HepG2 (cell line): Measurements from ENCODE around the gene COL4A2. TPM values are rescaled to one million over a fixed set of nuclear protein-coding genes. Genes with fewer than 3 reads are reported as not detected.

Source experiments
- ATAC-seq: fragments of 200-7000 bp; cut with Tn5 transposase; 3 replicates; pipeline ENCODE4 v1.9.1; 2020; ENCODE audit warnings: mild to moderate bottlenecking, moderate library complexity
- BruUV-seq: library from RNA; stranded (reverse); fragments of 400-500 nt; replicated peaks from 2 replicates; lab custom pipeline; 2021; lab: Mats Ljungman, UMichigan
- CTCF ChIA-PET: fragments of 300-600 bp; formaldehyde crosslinking; extraction: SDS; loops from one replicate; lab custom pipeline; 2021; ENCODE audit warnings: low total read pairs, inconsistent platforms, low intra/inter-chr PET ratio; lab: Yijun Ruan, JAX
- POLR2A ChIA-PET: fragments of 350-600 bp; sonication (Branson Sonifier 250); formaldehyde crosslinking; loops from one replicate; lab custom pipeline; 2020; ENCODE audit warnings: antibody characterized with exemption, inconsistent platforms; lab: Yijun Ruan, JAX
- DNase-seq: peaks from one replicate; pipeline ENCODE4 v3.0.0-alpha.2; 2015; ENCODE audit warnings: low spot score
- FAIRE-seq: peaks from 3 replicates; lab custom pipeline; 2011; peaks lifted over from hg19 to GRCh38; lab: Jason Lieb, UNC
- H2AFZ ChIP-seq: one replicate; pipeline ENCODE4 v1.6.1; 2011; ENCODE audit warnings: low read length, inconsistent platforms
- H3K27ac ChIP-seq: fragments of 300-600 bp; 3 replicates; pipeline ENCODE4 v1.8.0; 2011; ENCODE audit warnings: mixed run types, mild to moderate bottlenecking, mixed read lengths, low read length, inconsistent platforms; ENCODE audit not compliant: insufficient read depth; ENCODE audit errors: extremely low read length
- H3K27me3 ChIP-seq, 2 experiments: fragments of 200-600 bp in 1 of 2; 2 replicates in 1 of 2; 3 replicates in 1 of 2; pipeline versions ENCODE4 v1.6.0 to v1.8.0; 2011; ENCODE audit warnings: low read length in 2 of 2, mild to moderate bottlenecking in 2 of 2, moderate library complexity in 2 of 2, inconsistent platforms in 1 of 2; ENCODE audit not compliant: insufficient read depth in 2 of 2, control insufficient read depth in 1 of 2
- H3K36me3 ChIP-seq, 2 experiments: fragments of 200-600 bp in 1 of 2; replicated peaks in 1 of 2; 2 replicates in 1 of 2; 3 replicates in 1 of 2; pipeline versions ENCODE4 v1.5.1 to v1.8.0; 2011; ENCODE audit warnings: low read length in 2 of 2, inconsistent platforms in 1 of 2; ENCODE audit not compliant: insufficient read depth in 2 of 2, control insufficient read depth in 1 of 2
- H3K4me1 ChIP-seq: 2 replicates; pipeline ENCODE4 v1.5.1; 2012; ENCODE audit warnings: low read length, inconsistent platforms; ENCODE audit not compliant: insufficient read depth
- H3K4me2 ChIP-seq: 2 replicates; pipeline ENCODE4 v1.6.0; 2011; ENCODE audit warnings: low read depth, low read length, inconsistent platforms
- H3K4me3 ChIP-seq, 3 experiments: fragments of 200-600 bp in 1 of 3; sonication (generic), shearing (Covaris generic) in 1 of 3; replicated peaks in 1 of 3; 2 replicates each; pipeline ENCODE4 v1.5.1; 2011 to 2016; ENCODE audit warnings: low read length in 3 of 3, inconsistent platforms in 2 of 3, low read depth in 2 of 3, mild to moderate bottlenecking in 2 of 3, control low read depth in 1 of 3, mixed read lengths in 1 of 3; ENCODE audit not compliant: insufficient read depth in 1 of 3
- H3K79me2 ChIP-seq: one replicate; pipeline ENCODE4 v1.6.1; 2011; ENCODE audit warnings: low read length, inconsistent platforms; ENCODE audit not compliant: insufficient read depth
- H3K9ac ChIP-seq: 2 replicates; pipeline ENCODE4 v1.6.0; 2011; ENCODE audit warnings: mild to moderate bottlenecking, low read depth, low read length, inconsistent platforms; ENCODE audit not compliant: insufficient read depth
- H3K9me3 ChIP-seq: 2 replicates; pipeline ENCODE4 v1.5.1; 2012; ENCODE audit warnings: mild to moderate bottlenecking, low read length
- H4K20me1 ChIP-seq: 2 replicates; pipeline ENCODE4 v1.6.0; 2011; ENCODE audit warnings: inconsistent platforms, mild to moderate bottlenecking, low read length, moderate library complexity; ENCODE audit not compliant: insufficient read depth
- AHDC1 ChIP-seq: sonication (generic); formaldehyde crosslinking; IDR thresholded peaks from 2 replicates; pipeline ENCODE4 v1.5.1; 2020; ENCODE audit warnings: mild to moderate bottlenecking, missing genetic modification reagents, borderline replicate concordance
- HNF4G ChIP-seq, 2 experiments: sonication (generic) in 1 of 2; formaldehyde crosslinking in 1 of 2; IDR thresholded peaks; 2 replicates each; pipeline versions ENCODE4 v1.4.0 to v1.6.1; 2011 to 2020; ENCODE audit warnings: borderline replicate concordance in 2 of 2, low read depth in 2 of 2, mild to moderate bottlenecking in 2 of 2, low read length in 1 of 2, missing genetic modification reagents in 1 of 2, moderate library complexity in 1 of 2
- NFE2L2 ChIP-seq: fragments of 150-350 bp; IDR thresholded peaks from 2 replicates; pipeline ENCODE4 v1.6.1; 2014; ENCODE audit warnings: low read length
- SRSF1 ChIP-seq: fragments of 200-400 bp; formaldehyde crosslinking; optimal IDR thresholded peaks from 2 replicates; pipeline ENCODE3; 2017; ENCODE audit warnings: mild to moderate bottlenecking, low read depth, low read length, moderate library complexity
- UBTF ChIP-seq: sonication (generic); formaldehyde crosslinking; IDR thresholded peaks from 2 replicates; pipeline ENCODE4 v1.4.0; 2020; ENCODE audit warnings: mild to moderate bottlenecking, missing genetic modification reagents
- ZBTB8A ChIP-seq: sonication (generic); formaldehyde crosslinking; IDR thresholded peaks from 2 replicates; pipeline ENCODE4 v1.4.0; 2020; ENCODE audit warnings: mild to moderate bottlenecking, low read depth, missing genetic modification reagents, borderline replicate concordance
- ZFYVE20 ChIP-seq: sonication (generic); formaldehyde crosslinking; IDR thresholded peaks from 2 replicates; pipeline ENCODE4 v1.8.0; 2023; ENCODE audit warnings: low read depth, mild to moderate bottlenecking, moderate library complexity, missing genetic modification reagents, borderline replicate concordance
- ZNF691 ChIP-seq: sonication (generic); formaldehyde crosslinking; IDR thresholded peaks from 2 replicates; pipeline ENCODE4 v1.4.0; 2020; ENCODE audit warnings: missing genetic modification reagents, low read depth, mild to moderate bottlenecking, borderline replicate concordance
- ZSCAN20 ChIP-seq: sonication (generic); formaldehyde crosslinking; IDR thresholded peaks from 2 replicates; pipeline ENCODE4 v1.4.0; 2020; ENCODE audit warnings: missing genetic modification reagents, mild to moderate bottlenecking, borderline replicate concordance
- WGBS: methylation state at CpG from one replicate; pipeline ENCODE4 v1.1.6; 2017; ENCODE audit warnings: low lambda C conversion rate; 5-methylcytosine and 5-hydroxymethylcytosine counted together
- in situ Hi-C: cut with HindIII; loops from 2 replicates; pipeline ENCODE4 v1.10.0; 2017; ENCODE audit warnings: low pct_unique_long_range_greater_than_20kb; ENCODE audit not compliant: extremely low pct_ligation_motif_present
- intact Hi-C: fragments of 100-400 bp; cut with micrococcal nuclease; formaldehyde crosslinking; loops from one replicate; pipeline ENCODE4 v1.10.0; 2022; ENCODE audit not compliant: unreplicated experiment
- polyA plus RNA-seq, 8 experiments: library from polyadenylated mRNA; depleted of rRNA in 3 of 8; stranded (reverse) in 7 of 8; unstranded in 1 of 8; fragments of >200 nt; fragmentation: Illumina TruSeq in 4 of 8; extraction: Trizol in 4 of 8; gene quantifications; 2 replicates each; pipeline versions ENCODE4 v1.2.1 to v1.2.3, GENCODE V29; 2011 to 2016; ENCODE audit warnings: low read depth in 4 of 8, missing spikeins in 1 of 8, mixed read lengths in 1 of 8; ENCODE audit not compliant: insufficient read depth in 1 of 8
- total RNA-seq, 5 experiments: library from RNA; depleted of rRNA; stranded (reverse); fragments of >200 nt; fragmentation: Illumina TruSeq; extraction: Trizol; gene quantifications; 2 replicates each; pipeline ENCODE4 v1.2.3, GENCODE V29; 2016; ENCODE audit warnings: low read depth in 1 of 5

The COL4A2 gene
- total and polyA plus RNA-seq, 2 of the 13 experiments (the other 11 are each of a cell fraction or from before 2014, with no cell fraction given) = 0.22 to 1.9 TPM

DNA sequence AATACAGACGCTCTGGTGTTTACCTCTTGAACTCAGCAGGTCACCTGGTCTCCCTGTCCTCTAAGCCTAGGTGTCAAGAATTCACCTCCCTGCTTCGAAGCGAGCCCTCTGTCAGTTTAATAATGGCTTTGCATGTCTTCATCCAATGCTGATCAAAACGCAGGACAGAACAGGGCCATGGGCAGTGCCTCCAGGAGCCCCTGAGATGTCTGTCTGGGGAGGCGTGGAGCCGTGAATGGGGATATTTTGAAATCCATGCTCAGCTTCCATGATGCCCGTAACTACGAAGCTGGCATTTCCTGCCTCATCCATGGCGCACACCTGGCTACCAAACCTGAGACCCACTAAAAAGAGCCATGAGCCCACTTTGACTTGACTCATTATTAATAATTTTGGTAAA, 140.7 kb downstream of the COL4A2 start:
- TF ChIP-seq ZBTB8A (CRISPR knock-in tag) (no peak), AHDC1 (CRISPR knock-in tag) (no peak), UBTF (CRISPR knock-in tag) (no peak), NFE2L2 (no peak), ZNF691 (no peak), SRSF1 (no peak), ZFYVE20 (CRISPR knock-in tag) (no peak), HNF4G (IDR thresholded peaks at IDR 0.05; ENCODE audit: borderline replicate concordance, low read depth, low read length) (no peak), HNF4G (CRISPR knock-in tag; IDR thresholded peaks at IDR 0.05; ENCODE audit: borderline replicate concordance, low read depth) (no peak), ZSCAN20 (CRISPR knock-in tag) (no peak)
- no peak overlapping the region for H2AFZ ChIP-seq
- no TSS peak for BruUV-seq
- no peaks in the 10 kb centered on the region for H3K36me3 ChIP-seq
- no peak overlapping the region for H3K4me3 ChIP-seq
- no peaks in the 10 kb centered on the region for H3K9me3 ChIP-seq
- peaks cover 3 to 65% of the 10 kb centered on the region in 2 experiments; a peak in 4 of 5 replicates for H3K27me3 ChIP-seq
- no peak overlapping the region for H3K4me2 ChIP-seq
- in situ Hi-C loops (no loop called here), intact Hi-C loops (no loop called here)
- POLR2A ChIA-PET = no interaction called here
- no peak overlapping the region for H3K9ac ChIP-seq
- H3K79me2 ChIP-seq = no peaks in the 10 kb centered on the region
- FAIRE-seq (no peak), ATAC-seq (no peak), DNase-seq (no peak)
- H3K27ac ChIP-seq = no peak overlapping the region
- H3K4me1 ChIP-seq = peaks cover 18% of the 10 kb centered on the region
- CTCF ChIA-PET = no interaction called here
- no peaks in the 10 kb centered on the region for H4K20me1 ChIP-seq
- 53% methylated on average over 8 of the region's 9 CpGs for WGBS
